NCI-H2196 (cell line): ENCODE measurements around the gene ROR1.
"Not testable (repeated sequence)": the region's sequence is repeated elsewhere in the genome, so short reads cannot be mapped to it uniquely, and the experiment has no call there.

Experiments used
- DNase-seq: peaks from one replicate; lab custom pipeline; 2025; ENCODE audit not compliant: unreplicated experiment; lab: John Stamatoyannopoulos, UW

ROR1 gene

GRCh38 chr1:64084451-64084850 is 310.6 kb downstream of the ROR1 start:
- no peak for DNase-seq

DNA sequence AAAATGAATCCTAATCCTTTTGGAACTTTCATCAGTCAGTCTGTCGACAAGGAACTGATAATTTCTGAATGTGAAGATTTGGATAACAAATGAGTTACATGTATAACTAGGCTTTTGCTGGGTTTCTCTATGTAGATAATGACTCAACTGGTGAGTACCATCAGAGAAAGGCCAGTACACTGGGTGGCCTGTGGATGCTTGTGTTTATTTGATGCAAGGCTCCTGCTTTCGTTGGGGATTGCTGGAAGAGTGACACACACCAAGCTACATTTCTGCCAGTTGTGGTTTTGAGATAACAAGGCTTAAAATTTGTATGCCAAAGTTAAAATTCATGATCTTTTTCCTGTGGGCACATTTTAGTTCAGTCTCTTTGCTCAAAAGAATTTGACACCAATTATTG is 314.0 kb downstream of the ROR1 start:
- no peak for DNase-seq

DNA sequence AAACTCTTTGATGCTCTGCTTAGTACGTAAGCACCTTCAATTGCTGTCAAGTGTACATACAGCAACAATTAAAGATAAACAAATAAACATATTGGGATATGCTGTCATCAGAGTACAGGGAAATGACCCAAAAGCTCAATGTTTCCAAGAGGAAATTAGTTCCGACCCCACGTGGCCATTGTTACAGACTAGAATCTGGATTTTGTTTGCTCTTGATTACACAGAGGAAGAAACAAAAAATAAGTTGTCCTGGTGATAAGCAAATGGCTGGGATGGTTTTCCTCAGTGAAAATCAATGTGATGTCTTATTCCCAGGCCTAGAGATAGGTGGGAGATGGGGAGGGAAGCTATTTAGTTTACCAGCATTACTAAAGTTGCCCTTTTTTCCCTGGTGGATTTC is 316.6 kb downstream of the ROR1 start:
- no peak for DNase-seq

DNA sequence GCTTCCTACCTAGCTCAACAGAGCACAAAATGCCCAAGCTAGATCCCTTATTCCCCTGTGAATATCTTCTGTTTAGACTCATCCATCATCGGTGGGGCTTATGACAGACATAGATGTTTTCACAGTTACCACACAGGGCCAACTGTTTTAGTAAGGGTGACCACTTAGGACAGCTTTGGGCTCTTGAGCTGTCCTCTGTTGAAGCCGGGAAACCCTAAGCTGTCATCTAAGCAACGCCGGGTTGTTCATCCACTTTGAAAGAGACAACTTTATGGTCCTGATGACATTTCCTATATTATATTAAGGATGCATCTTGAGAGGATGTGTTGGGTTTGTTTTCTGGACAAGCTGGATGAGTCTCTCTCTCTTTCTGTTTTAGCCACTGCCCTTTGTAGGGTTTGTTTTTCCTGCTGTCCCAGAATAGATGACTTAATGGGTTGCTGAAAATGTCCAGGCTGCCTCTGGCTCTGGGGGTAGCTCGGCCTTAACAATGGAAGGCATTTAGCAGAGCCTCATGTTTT is 319.1 kb downstream of the ROR1 start:
- no peak for DNase-seq

GRCh38 chr1:64093941-64094340 is 320.1 kb downstream of the ROR1 start:
- no peak for DNase-seq

DNA sequence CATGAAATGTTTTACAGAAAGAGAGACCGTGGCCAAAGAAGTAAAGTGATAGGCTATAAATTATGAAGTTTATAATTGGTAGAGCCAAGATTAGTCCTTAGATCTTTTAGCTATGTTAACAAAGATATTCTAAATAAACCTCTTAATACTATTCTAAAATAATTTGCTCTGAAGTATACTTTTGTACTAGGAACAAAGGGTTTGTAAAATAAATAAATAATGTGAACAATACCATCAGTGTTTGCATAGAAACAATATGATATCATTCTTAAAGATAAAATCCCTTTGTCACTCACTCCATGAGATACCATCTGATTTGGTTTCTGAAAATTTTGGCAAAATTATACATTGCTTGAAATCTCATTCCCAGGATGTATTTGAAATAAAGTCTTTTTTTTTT is 322.0 kb downstream of the ROR1 start:
- no peak for DNase-seq

- no peak for DNase-seq
Measured at GRCh38 chr1:64097859-64098258, 324.0 kb downstream of the ROR1 start.

GRCh38 chr1:64098436-64098835 is 324.6 kb downstream of the ROR1 start:
- no peak for DNase-seq

- DNase-seq: no peak
Measured at GRCh38 chr1:64098846-64099582, 325.2 kb downstream of the ROR1 start.

- DNase-seq: no peak
Measured at GRCh38 chr1:64100791-64101190, 327.0 kb downstream of the ROR1 start.

GRCh38 chr1:64104585-64104984 is 330.8 kb downstream of the ROR1 start:
- not testable (repeated sequence) for DNase-seq

DNA sequence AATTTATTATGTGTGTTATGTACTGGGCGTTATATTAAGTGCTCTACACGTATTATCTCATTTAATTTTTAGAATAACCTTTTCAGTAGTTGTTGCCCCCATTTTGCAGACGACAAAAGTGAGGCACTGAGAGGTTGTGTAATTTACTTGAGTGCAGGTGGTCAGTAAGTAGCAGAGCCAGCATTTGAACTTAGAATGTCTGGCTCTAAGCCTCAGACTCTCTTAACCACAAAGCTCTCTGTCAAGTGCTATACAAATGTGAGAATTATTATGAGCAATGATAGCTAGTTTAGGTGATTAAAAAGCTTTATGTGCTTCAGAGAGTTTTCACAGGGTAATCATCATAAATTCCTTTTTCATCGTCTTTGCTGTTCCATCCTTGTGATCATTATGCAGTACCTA is 333.3 kb downstream of the ROR1 start:
- DNase-seq: no peak

DNA sequence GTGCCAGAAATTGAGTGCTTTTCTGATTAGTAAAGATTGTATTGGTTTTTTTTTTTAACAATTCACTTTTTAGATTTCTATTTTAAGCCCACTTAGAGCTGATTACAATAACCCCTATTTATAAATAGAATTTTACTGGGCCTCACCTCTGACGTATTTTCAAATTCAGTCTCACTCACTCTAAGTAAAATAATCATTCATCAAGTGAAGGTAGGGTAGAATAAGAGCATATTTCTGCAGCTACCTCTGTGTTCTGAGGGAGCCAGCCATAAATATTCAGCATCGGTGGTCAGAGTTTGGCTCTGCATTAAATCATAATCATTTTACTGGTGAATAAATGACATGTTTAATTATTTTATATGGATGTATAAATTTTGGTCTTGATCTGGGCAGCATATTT is 333.8 kb downstream of the ROR1 start:
- DNase-seq: no peak

GRCh38 chr1:64110924-64111777 is 337.3 kb downstream of the ROR1 start:
- DNase-seq: no peak

DNA sequence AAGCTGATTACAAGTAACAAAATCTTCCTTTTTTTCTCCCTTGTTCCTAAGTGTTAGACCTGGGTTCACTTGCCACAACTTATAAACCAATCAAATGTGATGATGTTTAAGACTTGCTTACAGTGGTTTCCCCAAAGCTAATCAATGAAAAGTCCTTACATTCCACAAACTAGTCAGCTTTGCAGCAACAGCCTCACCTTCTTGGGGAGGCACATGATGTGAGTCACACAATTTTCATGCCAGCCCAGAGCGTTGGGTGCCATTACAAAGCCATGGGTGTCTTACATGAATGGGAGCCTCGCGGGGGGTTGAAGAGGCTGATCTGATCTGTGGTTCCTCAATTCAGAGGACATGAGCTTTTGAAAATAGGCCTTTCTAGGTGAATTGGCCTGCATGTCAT is 338.0 kb downstream of the ROR1 start:
- DNase-seq: no peak

DNA sequence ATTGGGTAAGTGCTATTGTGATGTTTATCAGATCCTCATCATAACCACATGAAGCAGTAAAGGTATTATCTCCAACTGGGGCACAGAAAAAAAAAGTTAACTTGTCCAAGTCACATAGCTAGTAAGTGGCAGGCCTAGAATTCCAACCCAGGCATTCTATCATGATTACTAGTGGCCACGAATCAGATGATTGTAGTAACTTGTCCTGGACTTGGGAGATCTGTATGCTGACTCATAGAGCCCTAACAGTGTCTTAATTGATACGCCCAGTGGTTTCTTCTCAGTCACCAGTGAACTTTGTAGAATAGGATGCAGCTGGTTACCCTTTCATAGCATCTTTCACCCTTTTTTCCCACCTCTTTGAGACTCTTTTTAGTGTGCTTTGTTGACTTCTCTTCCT is 338.5 kb downstream of the ROR1 start:
- no peak for DNase-seq

DNA sequence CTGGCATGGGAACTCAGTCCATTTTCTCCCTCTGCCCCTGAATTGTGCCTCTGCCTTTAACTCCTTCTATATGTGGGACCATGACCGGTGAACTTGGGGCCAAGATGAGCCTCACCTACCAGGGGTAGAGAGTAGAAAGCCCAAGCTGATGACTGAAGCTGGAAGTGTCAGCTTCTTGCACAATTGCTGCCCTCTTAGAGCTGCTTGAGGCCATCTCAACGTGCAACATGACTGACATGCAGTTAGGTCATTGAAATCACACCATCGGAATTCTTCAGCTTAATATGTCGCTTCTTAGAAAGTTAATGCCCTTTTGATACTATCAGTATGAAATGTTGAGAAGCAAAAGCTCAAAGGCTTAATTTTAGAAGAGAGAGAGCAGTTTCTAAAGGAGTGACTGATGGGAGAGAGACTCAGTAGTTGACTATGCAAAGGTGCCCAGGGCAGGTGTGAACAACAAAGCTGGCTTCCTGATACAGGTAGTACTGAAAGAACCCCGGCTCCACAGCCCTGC is 340.3 kb downstream of the ROR1 start:
- no peak for DNase-seq

GRCh38 chr1:64116537-64116936 is 342.7 kb downstream of the ROR1 start:
- DNase-seq: no peak

- DNase-seq: no peak
Measured at GRCh38 chr1:64117492-64117891, 343.7 kb downstream of the ROR1 start.

DNA sequence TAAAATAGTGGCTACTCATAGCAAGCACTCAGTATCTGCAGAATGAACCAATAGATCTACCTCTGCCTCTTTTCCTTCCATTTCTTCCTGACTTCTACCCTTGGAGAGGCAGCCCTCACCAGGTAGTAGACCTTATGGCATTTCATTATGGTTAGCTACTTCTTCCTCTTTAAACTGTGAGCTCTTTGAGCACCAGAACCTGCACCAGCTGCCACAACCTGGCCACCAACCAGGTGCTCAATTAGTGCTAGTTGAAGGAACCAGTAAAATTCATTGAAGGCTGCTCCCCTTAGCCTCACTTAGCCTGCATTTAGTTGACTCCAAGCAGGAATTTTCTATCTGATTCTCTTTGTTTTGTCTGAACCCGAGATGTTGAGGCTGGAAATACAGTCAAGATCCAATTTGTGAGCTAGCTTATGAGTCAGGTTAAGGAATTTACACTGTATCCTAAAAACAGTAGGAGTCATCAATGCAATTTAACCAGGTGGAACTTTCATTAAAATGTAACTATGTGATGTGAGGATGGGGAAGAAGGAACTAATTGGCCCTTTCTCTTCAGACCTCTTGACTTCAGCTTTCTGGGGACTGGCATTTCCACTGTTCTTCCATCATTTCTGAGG is 348.1 kb downstream of the ROR1 start:
- DNase-seq: no peak

DNA sequence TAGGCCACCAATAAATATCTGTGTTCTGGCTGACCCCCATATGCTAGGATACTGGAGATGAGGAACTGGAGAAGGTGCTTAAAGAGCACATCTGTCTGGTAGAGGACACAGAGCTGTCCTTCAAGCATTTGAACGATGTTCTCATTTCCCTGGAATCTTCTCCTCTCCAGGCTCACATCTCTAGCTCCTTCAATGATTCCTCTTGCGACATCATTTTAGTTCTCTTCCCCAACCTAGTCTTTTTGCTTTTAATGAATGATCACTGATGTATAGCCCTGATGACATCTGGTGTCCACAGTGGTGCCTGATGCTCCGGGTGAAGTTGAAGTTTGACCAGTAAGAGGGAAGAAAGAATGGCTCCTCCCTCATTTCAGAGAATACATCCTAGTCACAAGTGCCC is 348.8 kb downstream of the ROR1 start:
- DNase-seq: no peak
